DND-41 (cell line): ENCODE results near the gene FLT4.

Experiments used
- ATAC-seq: fragments of 200-7000 bp; cut with Tn5 transposase; 3 replicates; pipeline ENCODE4 v1.9.1; 2021; ENCODE audit warnings: low read depth; ENCODE audit not compliant: insufficient read depth
- DNase-seq: peaks from one replicate; pipeline ENCODE4 v3.0.0-alpha.2; 2020
- H2AFZ ChIP-seq: 2 replicates; pipeline ENCODE4 v1.6.0; 2012; ENCODE audit warnings: low read depth, low read length
- H3K27ac ChIP-seq: 2 replicates; pipeline ENCODE4 v1.5.1; 2012; ENCODE audit warnings: low read length, inconsistent platforms
- H3K27me3 ChIP-seq: fragments of 200-600 bp; sonication (generic); 2 replicates; pipeline ENCODE4 v1.6.0; 2012; ENCODE audit warnings: low read length, mild to moderate bottlenecking, inconsistent platforms; ENCODE audit not compliant: insufficient read depth, poor library complexity
- H3K36me3 ChIP-seq: 2 replicates; pipeline ENCODE4 v1.5.1; 2012; ENCODE audit warnings: low read length, inconsistent platforms; ENCODE audit not compliant: insufficient read depth
- H3K4me1 ChIP-seq: 2 replicates; pipeline ENCODE4 v1.5.1; 2012; ENCODE audit warnings: mild to moderate bottlenecking, low read length; ENCODE audit not compliant: insufficient read depth
- H3K4me2 ChIP-seq: 2 replicates; pipeline ENCODE4 v1.6.0; 2012; ENCODE audit warnings: mild to moderate bottlenecking, moderate library complexity, low read length, inconsistent platforms; ENCODE audit not compliant: insufficient read depth
- H3K4me3 ChIP-seq, 2 experiments: fragments of 200-600 bp in 1 of 2; shearing (Covaris generic) in 1 of 2; 2 replicates each; pipeline ENCODE4 v1.5.1; 2012 to 2016; ENCODE audit warnings: inconsistent platforms in 2 of 2, low read length in 2 of 2, mild to moderate bottlenecking in 2 of 2, low read depth in 1 of 2, moderate library complexity in 1 of 2
- H3K79me2 ChIP-seq: 2 replicates; pipeline ENCODE4 v1.6.0; 2012; ENCODE audit warnings: low read length, inconsistent platforms; ENCODE audit not compliant: insufficient read depth
- H3K9ac ChIP-seq: 2 replicates; pipeline ENCODE4 v1.6.0; 2012; ENCODE audit warnings: low read depth, mild to moderate bottlenecking, inconsistent platforms, low read length, moderate library complexity
- H3K9me3 ChIP-seq: 2 replicates; pipeline ENCODE4 v1.5.1; 2012; ENCODE audit warnings: low read length, moderate library complexity, mild to moderate bottlenecking, inconsistent platforms; ENCODE audit not compliant: insufficient read depth, severe bottlenecking
- H4K20me1 ChIP-seq: 2 replicates; pipeline ENCODE4 v1.6.0; 2012; ENCODE audit warnings: low read length; ENCODE audit not compliant: insufficient read depth
- CTCF ChIP-seq: IDR thresholded peaks from 2 replicates; pipeline ENCODE4 v1.5.1; 2012; ENCODE audit warnings: borderline replicate concordance, low read length, moderate library complexity, mild to moderate bottlenecking; ENCODE audit not compliant: poor library complexity, severe bottlenecking; ENCODE audit errors: extremely low read depth
- EZH2 ChIP-seq: IDR thresholded peaks from 3 replicates; pipeline ENCODE4 v1.6.1; 2012; ENCODE audit warnings: borderline replicate concordance, low read depth, mild to moderate bottlenecking, moderate library complexity, low read length, inconsistent platforms; ENCODE audit not compliant: severe bottlenecking

FLT4 gene

GRCh38 chr5:180639741-180640610, 9.4 kb downstream of the FLT4 start:
- H3K9ac ChIP-seq = no peak overlapping the region
- H3K36me3 ChIP-seq = no peaks in the 10 kb centered on the region
- H2AFZ ChIP-seq = no peak overlapping the region
- H3K9me3 ChIP-seq = no peaks in the 10 kb centered on the region
- no peaks in the 10 kb centered on the region for H4K20me1 ChIP-seq
- H3K4me1 ChIP-seq = no peaks in the 10 kb centered on the region
- ATAC-seq (no peak), DNase-seq (no peak)
- H3K27me3 ChIP-seq = no peaks in the 10 kb centered on the region
- no peak overlapping the region for H3K4me2 ChIP-seq
- no peak overlapping the region for H3K27ac ChIP-seq
- H3K79me2 ChIP-seq = no peaks in the 10 kb centered on the region
- H3K4me3 ChIP-seq = no peak overlapping the region
- no peak for TF ChIP-seq CTCF
- no peak for TF ChIP-seq EZH2

- Histone ChIP-seq H3K79me2 (no peaks in the 10 kb centered on the region), H3K27ac (no peak overlapping the region), H3K4me2 (no peak overlapping the region), H3K9ac (no peak overlapping the region), H3K36me3 (no peaks in the 10 kb centered on the region), H4K20me1 (no peaks in the 10 kb centered on the region), H3K27me3 (no peaks in the 10 kb centered on the region), H3K9me3 (no peaks in the 10 kb centered on the region), H3K4me1 (no peaks in the 10 kb centered on the region), H2AFZ (no peak overlapping the region), H3K4me3 (no peak overlapping the region)
- no peak for ATAC-seq
- no peak for TF ChIP-seq EZH2
- no peak for DNase-seq
Measured at GRCh38 chr5:180639287-180639686, 10.1 kb downstream of the FLT4 start.

GRCh38 chr5:180637962-180638680, 11.3 kb downstream of the FLT4 start:
- H3K9ac ChIP-seq = no peak overlapping the region
- H3K36me3 ChIP-seq = no peaks in the 10 kb centered on the region
- no peaks in the 10 kb centered on the region for H4K20me1 ChIP-seq
- H3K4me3 ChIP-seq = no peak overlapping the region
- DNase-seq (no peak), ATAC-seq (no peak)
- no peak overlapping the region for H3K27ac ChIP-seq
- TF ChIP-seq EZH2 = no peak
- no peak for TF ChIP-seq CTCF
- no peak overlapping the region for H3K4me2 ChIP-seq
- H3K79me2 ChIP-seq = no peaks in the 10 kb centered on the region
- H3K27me3 ChIP-seq = no peaks in the 10 kb centered on the region
- no peak overlapping the region for H2AFZ ChIP-seq
- no peaks in the 10 kb centered on the region for H3K4me1 ChIP-seq
- H3K9me3 ChIP-seq = no peaks in the 10 kb centered on the region
